ENCODE results near the gene BTBD16. TPM values are rescaled to one million over a fixed set of nuclear protein-coding genes. Genes with fewer than 3 reads are reported as not detected.

BTBD16 gene
- total and polyA plus RNA-seq, 8 donors = 0.40 TPM; not detected in 7

DNA sequence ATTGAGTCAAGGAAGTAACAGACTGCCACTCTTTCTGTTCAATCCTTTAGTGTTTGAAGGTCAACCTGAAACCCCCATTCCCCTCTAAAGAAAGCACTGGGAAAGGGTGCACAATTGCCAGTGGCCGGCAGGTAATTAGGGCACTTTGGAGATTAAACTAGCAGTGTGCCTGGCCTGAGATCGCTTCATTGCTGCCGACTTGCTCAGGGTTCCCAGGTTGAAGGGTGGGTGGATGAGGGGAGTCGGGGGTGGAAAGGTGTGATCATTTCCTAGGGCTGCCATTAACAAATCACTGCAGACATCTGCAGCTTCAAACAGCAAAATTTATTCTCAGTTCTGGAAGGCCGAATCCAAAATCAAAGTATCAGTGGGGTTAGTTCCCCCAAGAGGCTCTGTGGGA is 16.3 kb upstream of the BTBD16 start:
- Histone ChIP-seq H3K4me3 (no peak overlapping the region), H3K27ac (no peak overlapping the region), H3K4me1 (peaks cover 0 to 17% (median 5%) of the 10 kb centered on the region in 4 donors), H3K27me3 (no peaks in the 10 kb centered on the region), H3K36me3 (peaks cover 0 to 75% (median 64%) of the 10 kb centered on the region in 4 donors), H3K9me3 (no peaks in the 10 kb centered on the region)
- WGBS, 5 donors = 88 to 92% (median 89%) methylated on average over 5 of the region's 5 CpGs
- no peak for TF ChIP-seq EP300 (IDR thresholded peaks at IDR 0.05)
- no peak for DNase-seq
- intact Hi-C loops (cut with DNase I; ENCODE audit: low total_unique reads) = no loop called here

DNA sequence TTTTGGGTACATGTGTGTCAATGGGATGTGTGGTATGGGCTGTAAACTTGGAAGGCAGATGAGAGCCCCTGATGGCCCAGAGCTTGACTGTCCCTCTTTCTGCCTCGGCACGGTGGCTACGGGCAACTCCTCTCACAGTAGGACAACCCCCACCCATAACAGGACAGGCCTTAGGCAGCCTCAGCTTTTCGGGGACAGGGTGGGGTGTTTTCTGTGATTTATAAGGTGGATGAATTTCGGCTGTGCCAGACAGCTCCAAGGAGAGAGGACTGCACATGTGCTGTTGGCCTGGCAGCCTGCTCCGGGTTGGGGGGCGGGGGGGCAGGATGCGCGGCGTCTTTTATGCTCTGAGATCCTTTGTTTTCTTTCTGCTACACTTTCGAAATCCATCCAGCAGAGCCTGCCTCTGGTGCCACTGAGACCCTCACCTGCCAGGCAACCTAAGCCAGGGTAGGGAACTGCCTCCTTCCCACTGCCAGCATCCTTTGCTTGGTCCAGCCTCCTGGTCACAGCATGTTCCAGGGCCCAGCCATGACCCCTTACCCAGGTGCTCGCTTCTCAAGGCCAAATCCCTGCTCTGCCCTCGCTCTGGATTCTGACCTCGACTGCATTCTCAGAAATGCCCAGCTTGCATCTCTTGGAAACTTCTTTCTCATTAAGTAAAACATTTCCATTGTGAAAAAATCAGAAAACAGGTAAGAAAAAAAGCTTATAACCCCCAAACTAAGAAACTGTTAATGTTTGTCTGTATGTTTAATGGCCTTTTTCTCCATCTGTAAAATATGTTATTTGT is 15.4 kb upstream of the BTBD16 start:
- no peaks in the 10 kb centered on the region for H3K27me3 ChIP-seq
- no peak overlapping the region for H3K27ac ChIP-seq
- peaks cover 0 to 17% (median 5%) of the 10 kb centered on the region in 4 donors for H3K4me1 ChIP-seq
- peaks cover 0 to 73% (median 57%) of the 10 kb centered on the region in 4 donors for H3K36me3 ChIP-seq
- intact Hi-C loops (cut with DNase I; ENCODE audit: low total_unique reads) = no loop called here
- 87 to 92% (median 90%) methylated on average over 13 to 14 of the region's 14 CpGs for WGBS, 5 donors
- TF ChIP-seq POLR2AphosphoS5 (IDR thresholded peaks at IDR 0.05) = no peak
- TF ChIP-seq, protein P1, sequence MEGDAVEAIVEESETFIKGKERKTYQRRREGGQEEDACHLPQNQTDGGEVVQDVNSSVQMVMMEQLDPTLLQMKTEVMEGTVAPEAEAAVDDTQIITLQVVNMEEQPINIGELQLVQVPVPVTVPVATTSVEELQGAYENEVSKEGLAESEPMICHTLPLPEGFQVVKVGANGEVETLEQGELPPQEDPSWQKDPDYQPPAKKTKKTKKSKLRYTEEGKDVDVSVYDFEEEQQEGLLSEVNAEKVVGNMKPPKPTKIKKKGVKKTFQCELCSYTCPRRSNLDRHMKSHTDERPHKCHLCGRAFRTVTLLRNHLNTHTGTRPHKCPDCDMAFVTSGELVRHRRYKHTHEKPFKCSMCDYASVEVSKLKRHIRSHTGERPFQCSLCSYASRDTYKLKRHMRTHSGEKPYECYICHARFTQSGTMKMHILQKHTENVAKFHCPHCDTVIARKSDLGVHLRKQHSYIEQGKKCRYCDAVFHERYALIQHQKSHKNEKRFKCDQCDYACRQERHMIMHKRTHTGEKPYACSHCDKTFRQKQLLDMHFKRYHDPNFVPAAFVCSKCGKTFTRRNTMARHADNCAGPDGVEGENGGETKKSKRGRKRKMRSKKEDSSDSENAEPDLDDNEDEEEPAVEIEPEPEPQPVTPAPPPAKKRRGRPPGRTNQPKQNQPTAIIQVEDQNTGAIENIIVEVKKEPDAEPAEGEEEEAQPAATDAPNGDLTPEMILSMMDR (IDR thresholded peaks at IDR 0.05) = no peak
- no peak for TF ChIP-seq EP300 (IDR thresholded peaks at IDR 0.05)
- no peak for TF ChIP-seq POLR2A (IDR thresholded peaks at IDR 0.05)
- no peak for DNase-seq
- no peaks in the 10 kb centered on the region for H3K9me3 ChIP-seq
- no peak overlapping the region for H3K4me3 ChIP-seq

DNA sequence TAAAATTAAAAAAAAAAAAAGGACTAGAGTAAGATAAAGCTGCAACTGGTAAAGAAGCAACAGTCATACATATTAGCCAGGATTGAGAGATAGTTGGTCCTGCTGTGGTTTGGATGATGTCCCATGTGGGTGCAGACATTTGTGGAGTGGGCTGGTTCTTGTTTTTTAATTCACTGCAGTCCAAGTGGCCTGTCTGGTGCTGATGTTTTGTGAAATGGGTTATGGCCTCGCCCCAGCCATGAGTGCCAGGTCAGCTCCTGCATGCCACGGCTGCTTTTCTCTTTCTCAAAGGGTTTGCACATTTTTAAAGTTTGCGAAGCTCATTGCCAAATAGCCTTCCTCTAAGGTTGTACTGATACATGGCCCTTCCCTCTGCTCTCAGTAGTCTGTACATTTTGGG is 14.1 kb upstream of the BTBD16 start:
- no peaks in the 10 kb centered on the region for H3K27me3 ChIP-seq
- 87 to 94% (median 91%) methylated on average over 3 of the region's 3 CpGs for WGBS, 5 donors
- H3K9me3 ChIP-seq = peaks cover 0 to 11% (median 3%) of the 10 kb centered on the region in 4 donors
- no peak for DNase-seq
- no peak overlapping the region for H3K4me3 ChIP-seq
- intact Hi-C loops (cut with DNase I; ENCODE audit: low total_unique reads) = no loop called here
- TF ChIP-seq, protein P1 (IDR thresholded peaks at IDR 0.05) = no peak
- TF ChIP-seq EP300 (IDR thresholded peaks at IDR 0.05) (no peak), POLR2AphosphoS5 (IDR thresholded peaks at IDR 0.05) (no peak), POLR2A (IDR thresholded peaks at IDR 0.05) (no peak)
- peaks cover 0 to 62% (median 46%) of the 10 kb centered on the region in 4 donors for H3K36me3 ChIP-seq
- peaks cover 0 to 17% (median 5%) of the 10 kb centered on the region in 4 donors for H3K4me1 ChIP-seq
- H3K27ac ChIP-seq = no peak overlapping the region

DNA sequence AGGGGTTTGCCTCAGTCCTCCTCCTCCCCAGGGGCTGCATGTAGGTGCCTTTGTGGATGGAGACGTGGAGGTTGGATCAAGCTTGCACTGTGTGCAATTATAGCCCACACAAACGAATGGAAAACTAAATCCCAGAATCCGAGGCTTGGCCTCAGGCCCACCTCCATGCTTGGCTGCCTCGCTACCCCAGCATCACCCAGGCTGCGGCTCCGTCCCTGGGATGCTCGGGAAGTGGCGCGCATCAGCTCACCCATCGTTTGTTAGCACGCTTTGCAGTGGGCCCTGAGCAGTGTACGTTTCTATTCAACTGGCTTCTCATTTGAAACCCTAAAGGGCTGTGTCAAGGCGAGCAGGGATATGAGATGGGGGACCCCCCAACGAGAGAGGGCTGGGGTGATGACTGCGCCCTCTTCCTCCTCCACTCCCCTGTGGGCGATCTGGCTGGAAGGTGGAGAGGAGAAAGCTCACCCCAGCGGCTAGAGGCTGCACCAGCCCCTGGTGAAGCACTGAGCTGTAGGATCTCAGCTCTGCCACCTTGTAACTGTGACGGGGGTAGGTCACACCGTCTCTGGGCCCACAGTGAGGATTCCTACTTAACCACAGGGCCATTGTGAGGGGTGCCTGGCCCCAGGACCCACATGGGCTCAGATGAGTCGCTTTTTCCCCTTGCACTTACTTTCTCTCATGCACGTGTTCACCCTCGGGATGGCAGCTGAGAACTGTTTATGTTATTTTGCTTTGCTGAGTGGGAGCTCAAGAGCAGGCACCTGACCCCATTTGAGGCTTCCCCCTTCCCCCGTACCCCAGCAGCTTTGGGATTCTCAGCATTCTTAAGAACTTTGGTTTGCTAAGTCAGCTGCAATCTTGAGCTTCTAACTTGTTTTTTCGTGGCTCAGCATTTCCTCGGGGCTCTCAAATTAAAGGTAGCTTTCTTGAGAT is 12.7 kb upstream of the BTBD16 start:
- H3K27me3 ChIP-seq = no peaks in the 10 kb centered on the region
- peaks cover 0 to 9% (median 0%) of the 10 kb centered on the region in 4 donors for H3K4me1 ChIP-seq
- peak overlapping the region in 1 of 5 donors; percentile 46 for H3K27ac ChIP-seq
- WGBS, 5 donors = 55 to 74% (median 70%) methylated on average over 18 to 25 of the region's 25 CpGs
- no peak overlapping the region for H3K4me3 ChIP-seq
- H3K36me3 ChIP-seq = peaks cover 0 to 57% (median 44%) of the 10 kb centered on the region in 4 donors
- TF ChIP-seq, protein P1 (IDR thresholded peaks at IDR 0.05) = no peak
- no peak for TF ChIP-seq POLR2AphosphoS5 (IDR thresholded peaks at IDR 0.05)
- no peak for TF ChIP-seq POLR2A (IDR thresholded peaks at IDR 0.05)
- TF ChIP-seq EP300 (IDR thresholded peaks at IDR 0.05) = no peak
- intact Hi-C loops (cut with DNase I; ENCODE audit: low total_unique reads) = no loop called here
- DNase-seq = no peak
- H3K9me3 ChIP-seq = peaks cover 0 to 17% (median 8%) of the 10 kb centered on the region in 4 donors

Data from stomach (tissue), 9 donors.